H1 (cell line): ENCODE measurements around the gene PXMP4. TPM values are rescaled to one million over a fixed set of nuclear protein-coding genes. Genes with fewer than 3 reads are reported as not detected.

Source experiments
- ASH2L ChIP-seq: fragments of 200-600, 300-600 bp; sonication (generic); IDR thresholded peaks from one replicate; pipeline ENCODE4 v1.7.1; 2017; ENCODE audit warnings: low read length
- CHD7 ChIP-seq: fragments of 300-600 bp; sonication (generic); IDR thresholded peaks from 2 replicates; pipeline ENCODE4 v1.7.1; 2012; ENCODE audit warnings: low read length, moderate library complexity, mild to moderate bottlenecking, inconsistent platforms; ENCODE audit not compliant: insufficient replicate concordance
- CREB1 ChIP-seq: IDR thresholded peaks from 2 replicates; pipeline ENCODE4 v1.6.1; 2012; ENCODE audit warnings: inconsistent platforms
- FOSL1 ChIP-seq: IDR thresholded peaks from 2 replicates; pipeline ENCODE4 v1.6.1; 2011; ENCODE audit warnings: mild to moderate bottlenecking, low read depth, low read length, moderate library complexity; ENCODE audit not compliant: insufficient read depth
- MAFK ChIP-seq: IDR thresholded peaks from 2 replicates; pipeline ENCODE4 v1.6.1; 2012; ENCODE audit warnings: low read depth, mild to moderate bottlenecking, improper control_type of control experiment, low read length
- polyA plus RNA-seq, 7 experiments: library from polyadenylated mRNA; depleted of rRNA in 3 of 7; stranded (reverse) in 5 of 7; unstranded in 2 of 7; fragments of >200 nt in 5 of 7; fragments of 200-250 nt in 2 of 7; gene quantifications; 1 replicate in 5 of 7; 2 replicates in 1 of 7; 4 replicates in 1 of 7; pipeline versions ENCODE4 v1.2.1 to v1.2.3, GENCODE V29; 2011 to 2013; ENCODE audit warnings: missing spikeins in 2 of 7, mixed read lengths in 2 of 7
- total RNA-seq: library from RNA; stranded (reverse); fragmentation: NEBNext Ultra II Directional; extraction: Animal tissue kit (Norgen Biotek cat#: 25700); gene quantifications from 2 replicates; pipeline ENCODE4 v1.2.1, GENCODE V29; 2021

The PXMP4 gene
- total and polyA plus RNA-seq, 2 of the 8 experiments (the other 6 are each of a cell fraction or from before 2014, with no cell fraction given) = 3.3 to 3.4 TPM

- TF ChIP-seq CHD7 = no peak
- no peak for TF ChIP-seq ASH2L
- no peak for TF ChIP-seq MAFK
- no peak for TF ChIP-seq CREB1
- no peak for TF ChIP-seq FOSL1
Observed at GRCh38 chr20:33767777-33768138, 47.6 kb upstream of the PXMP4 start (continued).
